Neuronal stem cell (in vitro differentiated cells): Measurements from ENCODE around the gene ARL5C.

Experiments used
- DNase-seq: peaks from one replicate; pipeline ENCODE4 v3.0.0-alpha.2; 2013; ENCODE audit warnings: low spot score
- H2AFZ ChIP-seq: one replicate; pipeline ENCODE4 v1.6.1; 2013; ENCODE audit warnings: mild to moderate bottlenecking, low read length, inconsistent platforms
- H2AK5ac ChIP-seq: 2 replicates; pipeline ENCODE4 v1.6.1; 2013; ENCODE audit warnings: low read depth, mild to moderate bottlenecking, inconsistent platforms, low read length, moderate library complexity, mixed read lengths
- H2BK120ac ChIP-seq: 2 replicates; pipeline ENCODE4 v1.6.1; 2013; ENCODE audit warnings: low read depth, mild to moderate bottlenecking, inconsistent platforms, low read length, moderate library complexity, mixed read lengths
- H2BK12ac ChIP-seq: one replicate; pipeline ENCODE4 v1.6.1; 2013; ENCODE audit warnings: low read length, inconsistent platforms
- H2BK15ac ChIP-seq: 2 replicates; pipeline ENCODE4 v1.6.1; 2013; ENCODE audit warnings: mild to moderate bottlenecking, low read length, inconsistent platforms, mixed read lengths
- H2BK5ac ChIP-seq: one replicate; pipeline ENCODE4 v1.6.1; 2013; ENCODE audit warnings: inconsistent platforms, mild to moderate bottlenecking, low read length, moderate library complexity
- H3K14ac ChIP-seq: one replicate; pipeline ENCODE4 v1.6.1; 2013; ENCODE audit warnings: low read length, inconsistent platforms
- H3K18ac ChIP-seq: 2 replicates; pipeline ENCODE4 v1.6.1; 2013; ENCODE audit warnings: low read length, inconsistent platforms
- H3K23ac ChIP-seq: 2 replicates; pipeline ENCODE4 v1.6.1; 2013; ENCODE audit warnings: low read depth, mild to moderate bottlenecking, mixed read lengths, low read length, inconsistent platforms; ENCODE audit not compliant: poor library complexity
- H3K27ac ChIP-seq: replicated peaks from 3 replicates; pipeline ENCODE4 v1.5.1; 2013; ENCODE audit warnings: low read length, inconsistent platforms
- H3K27me3 ChIP-seq, 3 experiments: 2 replicates each; pipeline ENCODE4 v1.6.1; 2013; ENCODE audit warnings: low read length in 3 of 3, mild to moderate bottlenecking in 2 of 3, inconsistent platforms in 1 of 3, low read depth in 1 of 3, mixed read lengths in 1 of 3, moderate library complexity in 1 of 3; ENCODE audit not compliant: control insufficient read depth in 3 of 3, insufficient read depth in 3 of 3
- H3K36me3 ChIP-seq, 2 donors: replicated peaks in 1 of 2; 2 replicates each; pipeline ENCODE4 v1.6.1; 2013; ENCODE audit warnings: low read length in 2 of 2; ENCODE audit not compliant: control insufficient read depth in 2 of 2, insufficient read depth in 2 of 2
- H3K4ac ChIP-seq: 2 replicates; pipeline ENCODE4 v1.6.1; 2013; ENCODE audit warnings: inconsistent platforms, mild to moderate bottlenecking, low read length, moderate library complexity
- H3K4me1 ChIP-seq, 2 donors: 1 replicate in 1 of 2; 2 replicates in 1 of 2; pipeline ENCODE4 v1.6.1; 2013; ENCODE audit warnings: low read length in 2 of 2, low read depth in 1 of 2; ENCODE audit not compliant: control insufficient read depth in 2 of 2, insufficient read depth in 1 of 2
- H3K4me2 ChIP-seq: one replicate; pipeline ENCODE4 v1.6.1; 2013; ENCODE audit warnings: mild to moderate bottlenecking, low read length, inconsistent platforms; ENCODE audit not compliant: insufficient read depth, poor library complexity, severe bottlenecking
- H3K4me3 ChIP-seq, 2 donors: 2 replicates each; pipeline ENCODE4 v1.5.1; 2013; ENCODE audit warnings: low read length in 2 of 2, mild to moderate bottlenecking in 2 of 2, inconsistent platforms in 1 of 2, moderate library complexity in 1 of 2
- H3K79me1 ChIP-seq: one replicate; pipeline ENCODE4 v1.6.1; 2013; ENCODE audit warnings: low read depth, mild to moderate bottlenecking, inconsistent platforms, low read length, moderate library complexity
- H3K9ac ChIP-seq: one replicate; pipeline ENCODE4 v1.6.1; 2013; ENCODE audit warnings: mild to moderate bottlenecking, low read depth, low read length, inconsistent platforms; ENCODE audit not compliant: poor library complexity
- H3K9me3 ChIP-seq, 2 donors: replicated peaks in 1 of 2; 2 replicates each; pipeline versions ENCODE3 to v1.6.1; 2013; ENCODE audit warnings: low read length in 2 of 2, mild to moderate bottlenecking in 2 of 2, inconsistent platforms in 1 of 2, low read depth in 1 of 2, mixed read lengths in 1 of 2, moderate library complexity in 1 of 2; ENCODE audit not compliant: control insufficient read depth in 2 of 2, insufficient read depth in 1 of 2
- H4K8ac ChIP-seq: one replicate; pipeline ENCODE4 v1.6.1; 2013; ENCODE audit warnings: low read depth, mild to moderate bottlenecking, inconsistent platforms, low read length, moderate library complexity
- H4K91ac ChIP-seq: one replicate; pipeline ENCODE4 v1.6.1; 2013; ENCODE audit warnings: low read length, low read depth, mild to moderate bottlenecking, inconsistent platforms; ENCODE audit not compliant: poor library complexity
- WGBS, 2 donors: extraction: QIAGEN DNeasy Blood & Tissue Kit; methylation state at CpG; one replicate each; pipeline ENCODE4 v1.1.7; 2013; ENCODE audit warnings: missing lambda C conversion rate in 2 of 2, mixed read lengths in 1 of 2; ENCODE audit not compliant: insufficient read length in 2 of 2, insufficient replicate concordance in 1 of 2; ENCODE audit errors: extremely low coverage in 2 of 2; 5-methylcytosine and 5-hydroxymethylcytosine counted together

The ARL5C gene

GRCh38 chr17:39174920-39175694 is 9.1 kb upstream of the ARL5C start:
- H3K27me3 ChIP-seq, result no peaks in the 10 kb centered on the region
- no peak overlapping the region for H3K4me2 ChIP-seq
- H3K14ac ChIP-seq, result no peak overlapping the region
- H2BK15ac ChIP-seq, result no peak overlapping the region
- no peak overlapping the region for H4K8ac ChIP-seq
- H2BK120ac ChIP-seq, result peak overlapping the region; percentile 24
- peak; percentile 87 for DNase-seq
- no peak overlapping the region for H3K4me3 ChIP-seq
- no peak overlapping the region for H2AFZ ChIP-seq
- H3K4me1 ChIP-seq, result peaks cover 0 to 9% of the 10 kb centered on the region in 2 donors
- H2BK12ac ChIP-seq, result no peak overlapping the region
- H3K18ac ChIP-seq, result peak overlapping the region; percentile 2
- H3K79me1 ChIP-seq, result no peaks in the 10 kb centered on the region
- peaks cover 8 to 35% of the 10 kb centered on the region in 2 donors for H3K36me3 ChIP-seq
- WGBS, 2 donors, result no CpG with 5 or more reads among the region's 35 CpGs
- no peak overlapping the region for H2BK5ac ChIP-seq
- H3K23ac ChIP-seq, result no peak overlapping the region
- peak overlapping the region; percentile 44 for H2AK5ac ChIP-seq
- no peak overlapping the region for H3K27ac ChIP-seq
- H3K9me3 ChIP-seq, result no peaks in the 10 kb centered on the region
- H4K91ac ChIP-seq, result no peak overlapping the region
- no peak overlapping the region for H3K4ac ChIP-seq
- no peak overlapping the region for H3K9ac ChIP-seq

GRCh38 chr17:39173526-39174274 is 7.7 kb upstream of the ARL5C start:
- Histone ChIP-seq H2BK15ac (no peak overlapping the region), H4K91ac (no peak overlapping the region), H3K14ac (no peak overlapping the region), H3K4ac (no peak overlapping the region), H3K23ac (no peak overlapping the region), H2AFZ (no peak overlapping the region), H3K4me1 (peaks cover 0 to 9% of the 10 kb centered on the region in 2 donors), H2BK12ac (no peak overlapping the region), H4K8ac (no peak overlapping the region), H2AK5ac (no peak overlapping the region), H3K27me3 (no peaks in the 10 kb centered on the region), H3K4me3 (no peak overlapping the region), H2BK5ac (no peak overlapping the region), H3K36me3 (peaks cover 8 to 28% of the 10 kb centered on the region in 2 donors), H3K27ac (no peak overlapping the region), H2BK120ac (no peak overlapping the region), H3K79me1 (no peaks in the 10 kb centered on the region), H3K18ac (peak overlapping the region; percentile 27), H3K9me3 (no peaks in the 10 kb centered on the region), H3K9ac (no peak overlapping the region), H3K4me2 (no peak overlapping the region)
- WGBS, 2 donors, result no CpG with 5 or more reads among the region's 10 CpGs
- DNase-seq, result no peak

GRCh38 chr17:39173080-39173479 is 7.1 kb upstream of the ARL5C start:
- no peak overlapping the region for H4K91ac ChIP-seq
- H3K79me1 ChIP-seq, result no peaks in the 10 kb centered on the region
- no peak overlapping the region for H3K4me2 ChIP-seq

GRCh38 chr17:39171933-39172332 is 6.0 kb upstream of the ARL5C start:
- Histone ChIP-seq H3K79me1 (no peaks in the 10 kb centered on the region), H3K36me3 (peaks cover 0 to 10% of the 10 kb centered on the region in 2 donors), H2BK12ac (peak overlapping the region; percentile 79), H2BK120ac (no peak overlapping the region), H3K27me3 (peaks cover 0 to 7% (median 7%) of the 10 kb centered on the region in 3 experiments), H2AK5ac (no peak overlapping the region), H4K8ac (no peak overlapping the region), H3K27ac (no peak overlapping the region), H3K4me2 (no peak overlapping the region), H3K23ac (no peak overlapping the region), H3K9ac (no peak overlapping the region), H3K4me3 (no peak overlapping the region), H3K18ac (peak overlapping the region; percentile 18), H4K91ac (no peak overlapping the region), H3K4me1 (peaks cover 0 to 9% of the 10 kb centered on the region in 2 donors), H3K4ac (no peak overlapping the region), H2AFZ (no peak overlapping the region), H2BK15ac (no peak overlapping the region), H3K14ac (no peak overlapping the region), H3K9me3 (peaks cover 0 to 2% of the 10 kb centered on the region in 2 donors), H2BK5ac (no peak overlapping the region)
- no peak for DNase-seq
- WGBS, 2 donors, result no CpG with 5 or more reads among the region's 5 CpGs

More at GRCh38 chr17:39173080-39173479, 7.1 kb upstream of the ARL5C start:
- Histone ChIP-seq H3K27me3 (no peaks in the 10 kb centered on the region), H3K9ac (no peak overlapping the region), H2AFZ (no peak overlapping the region), H2BK15ac (no peak overlapping the region), H2AK5ac (no peak overlapping the region), H3K23ac (no peak overlapping the region), H3K14ac (no peak overlapping the region), H3K36me3 (peaks cover 8 to 22% of the 10 kb centered on the region in 2 donors), H3K27ac (no peak overlapping the region), H4K8ac (no peak overlapping the region), H2BK120ac (no peak overlapping the region), H3K4me3 (no peak overlapping the region), H2BK12ac (no peak overlapping the region), H3K18ac (peak overlapping the region; percentile 27), H2BK5ac (no peak overlapping the region), H3K4ac (no peak overlapping the region), H3K9me3 (peaks cover 0 to 2% of the 10 kb centered on the region in 2 donors), H3K4me1 (peaks cover 0 to 9% of the 10 kb centered on the region in 2 donors)
- WGBS, 2 donors, result no CpG with 5 or more reads among the region's 5 CpGs
- DNase-seq, result no peak
